ENCODE results near the gene ADAMTS1.
A peak's percentile ranks its signal among the peaks of the same experiment; 100 is the strongest.

The ADAMTS1 gene

GRCh38 chr21:26798856-26799751, 46.1 kb downstream of the ADAMTS1 start (continued):
- TF ChIP-seq IKZF3 (tag by site-specific recombination; IDR thresholded peaks at IDR 0.05) (peak; percentile 46; the same call in 1 of the 2 replicates), ZNF629 (tag by site-specific recombination; IDR thresholded peaks at IDR 0.05) (peak; percentile 90), ZFP37 (tag by site-specific recombination; IDR thresholded peaks at IDR 0.05) (peak; percentile 50; the same call in 1 of the 2 replicates), ZNF777 (tag by site-specific recombination; IDR thresholded peaks at IDR 0.05; ENCODE audit: borderline replicate concordance) (no peak), ZNF580 (tag by site-specific recombination; IDR thresholded peaks at IDR 0.05) (0 out of 2 replicates have a peak, but pooled peaks have one; percentile 27), ZNF701 (tag by site-specific recombination; IDR thresholded peaks at IDR 0.05) (no peak)

GRCh38 chr21:26797878-26798456, 47.2 kb downstream of the ADAMTS1 start:
- CTCF ChIA-PET = no interaction called here
- Histone ChIP-seq H3K4me1 (ENCODE audit: control insufficient read depth, insufficient read depth, low read length) (peaks cover 37% of the 10 kb centered on the region), H3K9me3 (ENCODE audit: control insufficient read depth, insufficient read depth, low read depth, low read length) (no peaks in the 10 kb centered on the region), H3K27ac (ENCODE audit: extremely low read depth, low read depth, low read length) (no peak overlapping the region), H3K36me3 (ENCODE audit: control insufficient read depth in 2 of 2, insufficient read depth in 1 of 2, low read length in 2 of 2) (no peaks in the 10 kb centered on the region), H3K4me3 (ENCODE audit: low read depth, low read length) (no peak overlapping the region)
- TF ChIP-seq ZNF544 (tag by site-specific recombination; IDR thresholded peaks at IDR 0.05) = no peak
- TF ChIP-seq ZNF341 (tag by site-specific recombination; IDR thresholded peaks at IDR 0.05; ENCODE audit: low read depth) = no peak
- TF ChIP-seq EGR2 (tag by site-specific recombination; IDR thresholded peaks at IDR 0.05; ENCODE audit: low read depth) = peak; percentile 80
- peak; percentile 75 for TF ChIP-seq ZFHX2 (tag by site-specific recombination; conservative IDR thresholded peaks at IDR 0.05)
- TF ChIP-seq ZFP69B (tag by site-specific recombination; IDR thresholded peaks at IDR 0.05) = no peak
- TF ChIP-seq ZBTB26 (tag by site-specific recombination; optimal IDR thresholded peaks at IDR 0.05) = no peak
- POLR2A ChIA-PET = interaction anchor here (2.8 kb wide), 1 partner anchor 47 kb away, joined by 8 read pairs; the partner anchor contains the start of gene ADAMTS1

- Histone ChIP-seq H3K36me3 (ENCODE audit: control insufficient read depth in 2 of 2, insufficient read depth in 1 of 2, low read length in 2 of 2) (no peaks in the 10 kb centered on the region), H3K4me1 (ENCODE audit: control insufficient read depth, insufficient read depth, low read length) (peaks cover 24% of the 10 kb centered on the region), H3K4me3 (ENCODE audit: low read depth, low read length) (no peak overlapping the region), H3K9me3 (ENCODE audit: control insufficient read depth, insufficient read depth, low read depth, low read length) (no peaks in the 10 kb centered on the region), H3K27ac (ENCODE audit: extremely low read depth, low read depth, low read length) (peak overlapping the region; percentile 68)
- POLR2A ChIA-PET = interaction anchor here (4.1 kb wide), 1 partner anchor 49 kb away, joined by 23 read pairs; the partner anchor contains the start of gene ADAMTS1
- CTCF ChIA-PET = interaction anchor here (1.2 kb wide), 1 partner anchor 20 kb away, joined by 7 read pairs; no protein-coding TSS in a partner anchor
- TF ChIP-seq ZSCAN16 (tag by site-specific recombination; IDR thresholded peaks at IDR 0.05) (no peak), ZNF514 (tag by site-specific recombination; IDR thresholded peaks at IDR 0.05) (no peak), KLF10 (tag by site-specific recombination; IDR thresholded peaks at IDR 0.05) (peak; percentile 23; the same call in 1 of the 2 replicates), ZXDB (tag by site-specific recombination; IDR thresholded peaks at IDR 0.05) (peak; percentile 75; the same call in 1 of the 2 replicates), SCRT2 (tag by site-specific recombination; IDR thresholded peaks at IDR 0.05) (peak; percentile 61; the same call in 1 of the 2 replicates), ZNF560 (tag by site-specific recombination; IDR thresholded peaks at IDR 0.05; ENCODE audit: borderline replicate concordance) (no peak), ZSCAN23 (tag by site-specific recombination; IDR thresholded peaks at IDR 0.05) (peak; percentile 81; the same call in 1 of the 2 replicates), ZNF362 (tag by site-specific recombination; IDR thresholded peaks at IDR 0.05) (peak; percentile 90), ZNF660 (tag by site-specific recombination; IDR thresholded peaks at IDR 0.05) (peak; percentile 86), ZNF600 (tag by site-specific recombination; IDR thresholded peaks at IDR 0.05) (peak; percentile 80), ZNF692 (tag by site-specific recombination; IDR thresholded peaks at IDR 0.05) (peak; percentile 69), ZBTB21 (tag by site-specific recombination; IDR thresholded peaks at IDR 0.05) (peak; percentile 98), ZNF366 (tag by site-specific recombination; conservative IDR thresholded peaks at IDR 0.05) (peak; percentile 95), ZNF16 (tag by site-specific recombination; IDR thresholded peaks at IDR 0.05; ENCODE audit: low read depth) (no peak)
These were observed 49.3 kb downstream of the ADAMTS1 start for GRCh38 chr21:26795866-26796329.

All from HEK293 (cell line).